ENCODE measurements around the gene POFUT2.

The POFUT2 gene

DNA sequence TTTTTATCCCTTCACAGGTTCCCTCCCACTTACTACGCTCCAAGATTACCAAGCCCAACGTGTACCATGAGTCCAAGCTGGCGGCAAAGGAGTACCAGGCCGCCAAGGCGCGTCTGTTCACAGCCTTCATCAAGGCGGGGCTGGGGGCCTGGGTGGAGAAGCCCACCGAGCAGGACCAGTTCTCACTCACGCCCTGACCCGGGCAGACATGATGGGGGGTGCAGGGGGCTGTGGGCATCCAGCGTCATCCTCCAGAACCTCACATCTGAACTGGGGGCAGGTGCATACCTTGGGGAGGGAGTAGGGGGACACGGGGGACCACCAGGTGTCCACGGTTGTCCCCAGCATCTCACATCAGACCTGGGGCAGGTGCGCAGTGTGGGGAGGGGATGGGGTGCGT lies 65.7 kb downstream of the POFUT2 start:
- no peak for DNase-seq

DNA sequence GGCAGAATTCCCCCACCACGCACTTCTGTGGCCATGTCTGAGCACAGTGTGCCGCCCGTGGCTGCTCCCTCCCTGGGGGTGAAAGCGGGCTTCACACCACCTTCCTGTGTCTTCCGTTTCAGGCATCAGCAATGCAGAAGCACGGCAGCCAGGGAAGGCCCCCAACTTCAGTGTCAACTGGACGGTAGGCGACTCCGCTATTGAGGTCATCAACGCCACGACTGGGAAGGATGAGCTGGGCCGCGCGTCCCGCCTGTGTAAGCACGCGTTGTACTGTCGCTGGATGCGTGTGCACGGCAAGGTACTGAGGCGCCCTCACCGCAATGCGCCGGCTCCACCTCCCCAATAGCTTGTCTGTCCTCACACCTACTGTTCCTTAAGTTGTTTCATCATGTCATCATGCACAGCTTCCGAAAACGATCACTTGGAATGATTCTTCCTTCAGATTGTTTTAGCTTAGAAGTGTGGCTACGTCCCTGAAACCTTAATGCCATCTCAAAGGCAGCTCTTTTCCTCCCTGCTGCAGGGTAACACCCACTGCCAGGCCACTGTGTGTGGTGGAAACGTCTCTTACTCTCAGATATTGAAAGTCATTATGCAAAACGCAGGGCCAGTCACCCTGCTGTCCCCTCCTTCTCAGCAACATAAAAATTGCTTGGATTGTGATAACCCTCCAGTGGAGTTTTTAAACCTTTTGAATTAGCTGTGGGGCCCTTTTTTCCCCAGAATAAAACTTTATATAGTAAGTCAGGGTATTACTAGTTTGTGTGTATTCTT lies 66.8 kb downstream of the POFUT2 start:
- DNase-seq = no peak

DNA sequence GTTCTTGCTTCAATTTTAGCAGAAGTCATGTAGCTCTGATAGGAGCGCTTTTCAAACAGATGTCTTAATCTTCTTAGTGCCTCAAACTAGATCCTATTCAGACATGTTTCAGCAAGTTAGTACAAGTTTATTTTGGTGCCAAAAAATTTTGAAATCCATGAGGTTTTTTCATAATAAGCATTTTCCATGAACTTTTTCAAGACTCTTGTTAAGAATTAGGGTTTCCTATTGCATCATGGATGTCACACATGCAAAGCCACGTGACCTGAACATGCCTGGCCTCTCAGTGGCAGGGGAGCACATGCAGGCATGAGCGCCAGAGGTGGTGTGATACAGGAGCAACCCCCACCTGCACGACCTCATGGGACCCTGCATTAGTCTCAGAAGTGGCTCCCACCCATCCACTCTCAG lies 67.6 kb downstream of the POFUT2 start:
- DNase-seq = no peak

DNA sequence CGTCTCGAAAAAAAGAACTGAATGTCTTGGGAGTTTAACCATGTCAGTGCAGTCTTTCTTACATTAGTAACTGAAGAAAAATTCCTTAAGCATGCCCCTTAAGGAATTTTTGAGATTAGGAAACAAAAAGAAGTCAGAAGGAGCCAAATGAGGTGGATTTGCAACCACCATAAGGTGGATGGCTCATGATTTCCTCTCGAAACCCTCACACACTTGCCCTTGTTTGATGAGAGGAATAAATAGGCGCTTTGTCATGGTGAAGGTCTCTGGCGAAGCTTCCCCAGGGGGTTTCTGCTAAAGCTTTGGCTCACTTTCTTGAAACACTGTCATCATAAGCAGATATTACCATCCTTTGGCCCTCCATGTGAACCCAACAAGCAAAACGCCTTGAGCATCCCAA lies 68.2 kb downstream of the POFUT2 start:
- DNase-seq = no peak

DNA sequence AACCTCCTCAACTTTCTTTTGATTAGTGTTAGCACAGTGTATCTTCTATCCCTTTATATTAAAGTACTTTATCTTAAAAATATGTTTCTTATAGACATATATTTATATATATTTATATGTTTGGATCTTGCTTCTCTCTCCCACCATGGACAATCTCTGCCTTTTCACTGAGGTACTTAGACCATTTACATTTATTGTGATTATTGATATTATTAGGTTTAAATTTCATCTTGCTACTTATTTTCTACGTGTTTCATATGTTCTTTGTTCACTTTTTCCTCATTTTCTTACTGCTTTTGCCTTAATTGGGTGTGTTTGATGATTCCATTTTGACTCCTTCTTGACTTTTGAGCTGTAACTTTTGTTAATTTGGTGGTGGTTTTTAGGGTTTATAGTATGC lies 70.7 kb downstream of the POFUT2 start:
- no peak for DNase-seq

GRCh38 chr21:45215213-45215612 lies 72.5 kb downstream of the POFUT2 start:
- DNase-seq = no peak

Data from C1 segment of cervical spinal cord (tissue), 14 donors.